Adrenal gland (tissue), 5 donors: ENCODE results near the gene DUSP11.

Experiments used
- POLR2A ChIP-seq, 2 donors: fragments of 450-650 bp; IDR thresholded peaks; one replicate each; pipeline ENCODE4 v1.6.1; 2017; ENCODE audit warnings: antibody characterized with exemption in 2 of 2, mild to moderate bottlenecking in 2 of 2, moderate library complexity in 1 of 2
- TF ChIP-seq, protein P1 (sequence below), 6 experiments: fragments of 450-650 bp in 4 of 6; fragments of 200-600 bp in 2 of 6; sonication (generic) in 1 of 6; IDR thresholded peaks; 1 replicate in 5 of 6; 2 replicates in 1 of 6; pipeline versions ENCODE4 v1.5.1 to v1.8.0; 2016 to 2021; ENCODE audit warnings: antibody characterized with exemption in 6 of 6, mild to moderate bottlenecking in 2 of 6, moderate library complexity in 1 of 6
- donor health status: DM: no; HTN: no; CAD: no.

DNA sequence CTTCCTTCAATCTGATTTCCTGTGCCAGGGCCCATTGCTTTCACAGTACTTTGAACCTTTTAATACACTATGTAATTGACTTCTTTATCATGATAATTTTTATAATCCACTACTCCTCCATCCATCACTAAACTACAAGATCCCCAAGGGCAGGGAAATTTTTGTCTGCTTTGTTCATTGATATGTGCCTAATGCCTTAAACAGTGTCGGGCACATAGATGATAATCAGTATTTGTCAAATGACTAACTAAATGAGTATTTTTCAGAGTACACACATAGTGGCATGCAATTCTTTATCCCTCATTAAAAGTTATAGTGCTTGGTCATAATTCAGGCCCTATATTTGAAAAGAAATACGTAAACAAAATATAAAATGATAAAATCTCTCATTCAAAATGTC is 43.5 kb upstream of the DUSP11 start:
- no peak for TF ChIP-seq POLR2A (IDR thresholded peaks at IDR 0.05)
- TF ChIP-seq, protein P1, sequence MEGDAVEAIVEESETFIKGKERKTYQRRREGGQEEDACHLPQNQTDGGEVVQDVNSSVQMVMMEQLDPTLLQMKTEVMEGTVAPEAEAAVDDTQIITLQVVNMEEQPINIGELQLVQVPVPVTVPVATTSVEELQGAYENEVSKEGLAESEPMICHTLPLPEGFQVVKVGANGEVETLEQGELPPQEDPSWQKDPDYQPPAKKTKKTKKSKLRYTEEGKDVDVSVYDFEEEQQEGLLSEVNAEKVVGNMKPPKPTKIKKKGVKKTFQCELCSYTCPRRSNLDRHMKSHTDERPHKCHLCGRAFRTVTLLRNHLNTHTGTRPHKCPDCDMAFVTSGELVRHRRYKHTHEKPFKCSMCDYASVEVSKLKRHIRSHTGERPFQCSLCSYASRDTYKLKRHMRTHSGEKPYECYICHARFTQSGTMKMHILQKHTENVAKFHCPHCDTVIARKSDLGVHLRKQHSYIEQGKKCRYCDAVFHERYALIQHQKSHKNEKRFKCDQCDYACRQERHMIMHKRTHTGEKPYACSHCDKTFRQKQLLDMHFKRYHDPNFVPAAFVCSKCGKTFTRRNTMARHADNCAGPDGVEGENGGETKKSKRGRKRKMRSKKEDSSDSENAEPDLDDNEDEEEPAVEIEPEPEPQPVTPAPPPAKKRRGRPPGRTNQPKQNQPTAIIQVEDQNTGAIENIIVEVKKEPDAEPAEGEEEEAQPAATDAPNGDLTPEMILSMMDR (IDR thresholded peaks at IDR 0.05) = no peak
